ENCODE data around the gene ACTL10. TPM values are rescaled to one million over a fixed set of nuclear protein-coding genes. Genes with fewer than 3 reads are reported as not detected.
A peak's percentile ranks its signal among the peaks of the same experiment; 100 is the strongest.

Gene ACTL10
- total RNA-seq, 2 experiments from 2014 or later: 0.91 to 1.7 TPM

- intact Hi-C loops (cut with DNase I, micrococcal nuclease): no loop called here
- ChIA-PET CTCF (interaction anchor here (0.9 to 9.1 kb wide), 4 partner anchors 14 to 192 kb away, joined by 3 to 91 read pairs (median 3); partner anchors contain the start of genes ACTL10 and ZNF341), POLR2A (interaction anchor here (0.8 kb wide), 1 partner anchor 10 kb away, joined by 3 read pairs; no protein-coding TSS in a partner anchor)
- no peak overlapping the region for H3K4me3 Mint-ChIP-seq
- no peak for DNase-seq
- H3K27me3 Mint-ChIP-seq: no peaks in the 10 kb centered on the region
- ATAC-seq: no peak
- H3K4me1 Mint-ChIP-seq: peaks cover 75% of the 10 kb centered on the region
- no peaks in the 10 kb centered on the region for H3K9me3 Mint-ChIP-seq (ENCODE audit: low read depth)
- H3K36me3 Mint-ChIP-seq (ENCODE audit: low read depth): peaks cover 45% of the 10 kb centered on the region
- H3K27ac Mint-ChIP-seq: peak overlapping the region; percentile 51
Observed at GRCh38 chr20:33681288-33681687, 14.5 kb downstream of the ACTL10 start.

- ATAC-seq (peak; percentile 19), DNase-seq (peak; percentile 55)
- Mint-ChIP-seq H3K4me3 (no peak overlapping the region), H3K36me3 (ENCODE audit: low read depth) (peaks cover 43% of the 10 kb centered on the region), H3K27me3 (no peaks in the 10 kb centered on the region), H3K27ac (peak overlapping the region; percentile 51), H3K9me3 (ENCODE audit: low read depth) (no peaks in the 10 kb centered on the region), H3K4me1 (peaks cover 79% of the 10 kb centered on the region)
- intact Hi-C loops (cut with DNase I, micrococcal nuclease): no loop called here
- ChIA-PET CTCF (interaction anchor here (0.9 to 9.1 kb wide), 3 partner anchors 15 to 193 kb away, joined by 3 to 91 read pairs (median 3); partner anchors contain the start of gene ACTL10), POLR2A (no interaction called here)
Observed at GRCh38 chr20:33681728-33682353, 15.1 kb downstream of the ACTL10 start.

- H3K4me1 Mint-ChIP-seq: peaks cover 81% of the 10 kb centered on the region
- DNase-seq (no peak), ATAC-seq (no peak)
- POLR2A ChIA-PET: interaction anchor here (0.6 to 1.7 kb wide), 7 partner anchors 18 to 130 kb away, joined by 3 to 5 read pairs (median 3); partner anchors contain the start of genes ACTL10, CHMP4B and PXMP4
- peak overlapping the region; percentile 83 for H3K27ac Mint-ChIP-seq
- CTCF ChIA-PET: interaction anchor here (0.7 to 9.1 kb wide), 4 partner anchors 18 to 48 kb away, joined by 3 to 91 read pairs (median 6); partner anchors contain the start of genes ACTL10 and PXMP4
- intact Hi-C loops (cut with DNase I, micrococcal nuclease): loop anchor here (5.0 kb wide), 3 partner anchors 48 to 1858 kb away; partner anchors contain the start of genes ERGIC3 (in 1 of the 2) and ZNF341 (in 1 of the 2)
- no peaks in the 10 kb centered on the region for H3K27me3 Mint-ChIP-seq
- H3K36me3 Mint-ChIP-seq (ENCODE audit: low read depth): peaks cover 24% of the 10 kb centered on the region
- peak overlapping the region; percentile 95 for H3K4me3 Mint-ChIP-seq
- no peaks in the 10 kb centered on the region for H3K9me3 Mint-ChIP-seq (ENCODE audit: low read depth)
Observed at GRCh38 chr20:33684533-33685327, 18.0 kb downstream of the ACTL10 start.

- Mint-ChIP-seq H3K27ac (peak overlapping the region; percentile 83), H3K27me3 (no peaks in the 10 kb centered on the region), H3K36me3 (ENCODE audit: low read depth) (peaks cover 22% of the 10 kb centered on the region), H3K4me1 (peaks cover 79% of the 10 kb centered on the region), H3K9me3 (ENCODE audit: low read depth) (no peaks in the 10 kb centered on the region), H3K4me3 (peak overlapping the region; percentile 95)
- ATAC-seq (peak; percentile 58), DNase-seq (peak; percentile 87)
- intact Hi-C loops (cut with DNase I, micrococcal nuclease): loop anchor here (1.0 to 5.0 kb wide), 13 partner anchors 11 to 1857 kb away; partner anchors contain the start of genes PXMP4 (in 2 of the 2), ACTL10 (in 1 of the 2), CBFA2T2 (in 1 of the 2) and CHMP4B (in 1 of the 2)
- ChIA-PET CTCF (interaction anchor here (0.7 to 9.1 kb wide), 4 partner anchors 18 to 47 kb away, joined by 3 to 91 read pairs (median 6); partner anchors contain the start of genes ACTL10 and PXMP4), POLR2A (interaction anchor here (0.6 to 1.7 kb wide), 7 partner anchors 19 to 202 kb away, joined by 3 to 5 read pairs (median 3); partner anchors contain the start of genes ACTL10, CHMP4B and PXMP4)
Observed at GRCh38 chr20:33685328-33686099, 18.8 kb downstream of the ACTL10 start.

- peak within 1 kb of the TSS; percentile 83 for H3K27ac Mint-ChIP-seq
- DNase-seq: peak; percentile 98
- peak within 1 kb of the TSS; percentile 95 for H3K4me3 Mint-ChIP-seq
- no peaks in the 10 kb centered on the region for H3K9me3 Mint-ChIP-seq (ENCODE audit: low read depth)
- intact Hi-C loops (cut with DNase I, micrococcal nuclease): loop anchor here (1.0 to 5.0 kb wide), 13 partner anchors 12 to 1856 kb away; partner anchors contain the start of genes PXMP4 (in 2 of the 2), ACTL10 (in 1 of the 2), CBFA2T2 (in 1 of the 2) and CHMP4B (in 1 of the 2)
- ATAC-seq: peak; percentile 84
- peaks cover 16% of the 10 kb centered on the region for H3K36me3 Mint-ChIP-seq (ENCODE audit: low read depth)
- CTCF ChIA-PET: interaction anchor here (1.3 to 9.1 kb wide), 3 partner anchors 9 to 33 kb away, joined by 3 to 91 read pairs (median 10); partner anchors contain the start of genes ACTL10 and PXMP4
- peaks cover 73% of the 10 kb centered on the region for H3K4me1 Mint-ChIP-seq
- no peaks in the 10 kb centered on the region for H3K27me3 Mint-ChIP-seq
- POLR2A ChIA-PET: interaction anchor here (0.6 to 1.7 kb wide), 6 partner anchors 13 to 1768 kb away, joined by 3 to 5 read pairs (median 4); partner anchors contain the start of genes ACTL10 and PXMP4
Observed at GRCh38 chr20:33686100-33686983, 19.6 kb downstream of the ACTL10 start, which contains the start of gene E2F1. Gene E2F1 (minus strand): TSS chr20:33686385. CDS start chr20:33686264, 121 bp downstream.

GRCh38 chr20:33686984-33687366 is 20.2 kb downstream of the ACTL10 start:
- H3K27me3 Mint-ChIP-seq: no peaks in the 10 kb centered on the region
- ChIA-PET CTCF (interaction anchor here (1.3 to 1.5 kb wide), 2 partner anchors 9 to 33 kb away, joined by 3 to 6 read pairs; partner anchors contain the start of gene PXMP4), POLR2A (interaction anchor here (0.6 to 0.7 kb wide), 3 partner anchors 14 to 1767 kb away, joined by 3 to 5 read pairs (median 4); no protein-coding TSS in a partner anchor)
- H3K4me3 Mint-ChIP-seq: peak overlapping the region; percentile 56
- peaks cover 13% of the 10 kb centered on the region for H3K36me3 Mint-ChIP-seq (ENCODE audit: low read depth)
- peak overlapping the region; percentile 83 for H3K27ac Mint-ChIP-seq
- intact Hi-C loops (cut with DNase I, micrococcal nuclease): loop anchor here (1.0 to 5.0 kb wide), 13 partner anchors 13 to 1855 kb away; partner anchors contain the start of genes PXMP4 (in 2 of the 2), ACTL10 (in 1 of the 2), CBFA2T2 (in 1 of the 2) and CHMP4B (in 1 of the 2)
- no peak for ATAC-seq
- H3K4me1 Mint-ChIP-seq: peaks cover 67% of the 10 kb centered on the region
- DNase-seq: no peak
- H3K9me3 Mint-ChIP-seq (ENCODE audit: low read depth): no peaks in the 10 kb centered on the region

GRCh38 chr20:33687370-33687915 is 20.7 kb downstream of the ACTL10 start:
- no peaks in the 10 kb centered on the region for H3K9me3 Mint-ChIP-seq (ENCODE audit: low read depth)
- peak overlapping the region; percentile 83 for H3K27ac Mint-ChIP-seq
- DNase-seq: no peak
- CTCF ChIA-PET: interaction anchor here (0.7 to 1.5 kb wide), 3 partner anchors 8 to 33 kb away, joined by 3 to 6 read pairs (median 3); partner anchors contain the start of gene PXMP4
- intact Hi-C loops (cut with DNase I, micrococcal nuclease): loop anchor here (5.0 kb wide), 3 partner anchors 45 to 1855 kb away; partner anchors contain the start of genes ERGIC3 (in 1 of the 2) and ZNF341 (in 1 of the 2)
- POLR2A ChIA-PET: interaction anchor here (0.7 kb wide), 2 partner anchors 14 to 45 kb away, joined by 4 to 5 read pairs; no protein-coding TSS in a partner anchor
- peaks cover 12% of the 10 kb centered on the region for H3K36me3 Mint-ChIP-seq (ENCODE audit: low read depth)
- no peak for ATAC-seq
- no peaks in the 10 kb centered on the region for H3K27me3 Mint-ChIP-seq
- H3K4me3 Mint-ChIP-seq: no peak overlapping the region
- peaks cover 62% of the 10 kb centered on the region for H3K4me1 Mint-ChIP-seq

GRCh38 chr20:33687993-33688937 is 21.5 kb downstream of the ACTL10 start:
- Mint-ChIP-seq H3K27ac (peak overlapping the region; percentile 74), H3K4me3 (no peak overlapping the region), H3K4me1 (peaks cover 54% of the 10 kb centered on the region), H3K9me3 (ENCODE audit: low read depth) (no peaks in the 10 kb centered on the region), H3K27me3 (no peaks in the 10 kb centered on the region), H3K36me3 (ENCODE audit: low read depth) (peaks cover 9% of the 10 kb centered on the region)
- ATAC-seq: no peak
- intact Hi-C loops (cut with DNase I, micrococcal nuclease): loop anchor here (5.0 kb wide), 3 partner anchors 44 to 1854 kb away; partner anchors contain the start of genes ERGIC3 (in 1 of the 2) and ZNF341 (in 1 of the 2)
- ChIA-PET CTCF (interaction anchor here (0.7 to 1.5 kb wide), 6 partner anchors 8 to 45 kb away, joined by 3 to 6 read pairs (median 3); partner anchors contain the start of genes ACTL10 and PXMP4), POLR2A (interaction anchor here (1.0 to 1.3 kb wide), 2 partner anchors 20 to 306 kb away, joined by 3 to 4 read pairs; partner anchors contain the start of gene RALY)
- no peak for DNase-seq
